HepG2 (cell line): ENCODE results near the gene NR5A2. TPM values are rescaled to one million over a fixed set of nuclear protein-coding genes. Genes with fewer than 3 reads are reported as not detected.

Experiments used
- ATAC-seq: fragments of 200-7000 bp; cut with Tn5 transposase; 3 replicates; pipeline ENCODE4 v1.9.1; 2020; ENCODE audit warnings: mild to moderate bottlenecking, moderate library complexity
- BruUV-seq: library from RNA; stranded (reverse); fragments of 400-500 nt; replicated peaks from 2 replicates; lab custom pipeline; 2021; lab: Mats Ljungman, UMichigan
- CTCF ChIA-PET: fragments of 300-600 bp; formaldehyde crosslinking; extraction: SDS; loops from one replicate; lab custom pipeline; 2021; ENCODE audit warnings: low total read pairs, inconsistent platforms, low intra/inter-chr PET ratio; lab: Yijun Ruan, JAX
- POLR2A ChIA-PET: fragments of 350-600 bp; sonication (Branson Sonifier 250); formaldehyde crosslinking; loops from one replicate; lab custom pipeline; 2020; ENCODE audit warnings: antibody characterized with exemption, inconsistent platforms; lab: Yijun Ruan, JAX
- DNase-seq: peaks from one replicate; pipeline ENCODE4 v3.0.0-alpha.2; 2015; ENCODE audit warnings: low spot score
- FAIRE-seq: peaks from 3 replicates; lab custom pipeline; 2011; peaks lifted over from hg19 to GRCh38; lab: Jason Lieb, UNC
- H2AFZ ChIP-seq: one replicate; pipeline ENCODE4 v1.6.1; 2011; ENCODE audit warnings: low read length, inconsistent platforms
- H3K27ac ChIP-seq: fragments of 300-600 bp; 3 replicates; pipeline ENCODE4 v1.8.0; 2011; ENCODE audit warnings: mixed run types, mild to moderate bottlenecking, mixed read lengths, low read length, inconsistent platforms; ENCODE audit not compliant: insufficient read depth; ENCODE audit errors: extremely low read length
- H3K27me3 ChIP-seq, 2 experiments: fragments of 200-600 bp in 1 of 2; 2 replicates in 1 of 2; 3 replicates in 1 of 2; pipeline versions ENCODE4 v1.6.0 to v1.8.0; 2011; ENCODE audit warnings: low read length in 2 of 2, mild to moderate bottlenecking in 2 of 2, moderate library complexity in 2 of 2, inconsistent platforms in 1 of 2; ENCODE audit not compliant: insufficient read depth in 2 of 2, control insufficient read depth in 1 of 2
- H3K36me3 ChIP-seq, 2 experiments: fragments of 200-600 bp in 1 of 2; replicated peaks in 1 of 2; 2 replicates in 1 of 2; 3 replicates in 1 of 2; pipeline versions ENCODE4 v1.5.1 to v1.8.0; 2011; ENCODE audit warnings: low read length in 2 of 2, inconsistent platforms in 1 of 2; ENCODE audit not compliant: insufficient read depth in 2 of 2, control insufficient read depth in 1 of 2
- H3K4me1 ChIP-seq: 2 replicates; pipeline ENCODE4 v1.5.1; 2012; ENCODE audit warnings: low read length, inconsistent platforms; ENCODE audit not compliant: insufficient read depth
- H3K4me2 ChIP-seq: 2 replicates; pipeline ENCODE4 v1.6.0; 2011; ENCODE audit warnings: low read depth, low read length, inconsistent platforms
- H3K4me3 ChIP-seq, 3 experiments: fragments of 200-600 bp in 1 of 3; sonication (generic), shearing (Covaris generic) in 1 of 3; replicated peaks in 1 of 3; 2 replicates each; pipeline ENCODE4 v1.5.1; 2011 to 2016; ENCODE audit warnings: low read length in 3 of 3, inconsistent platforms in 2 of 3, low read depth in 2 of 3, mild to moderate bottlenecking in 2 of 3, control low read depth in 1 of 3, mixed read lengths in 1 of 3; ENCODE audit not compliant: insufficient read depth in 1 of 3
- H3K79me2 ChIP-seq: one replicate; pipeline ENCODE4 v1.6.1; 2011; ENCODE audit warnings: low read length, inconsistent platforms; ENCODE audit not compliant: insufficient read depth
- H3K9ac ChIP-seq: 2 replicates; pipeline ENCODE4 v1.6.0; 2011; ENCODE audit warnings: mild to moderate bottlenecking, low read depth, low read length, inconsistent platforms; ENCODE audit not compliant: insufficient read depth
- H3K9me3 ChIP-seq: 2 replicates; pipeline ENCODE4 v1.5.1; 2012; ENCODE audit warnings: mild to moderate bottlenecking, low read length
- H4K20me1 ChIP-seq: 2 replicates; pipeline ENCODE4 v1.6.0; 2011; ENCODE audit warnings: inconsistent platforms, mild to moderate bottlenecking, low read length, moderate library complexity; ENCODE audit not compliant: insufficient read depth
- ATM ChIP-seq: fragments of 450-650 bp; IDR thresholded peaks from 2 replicates; pipeline ENCODE4 v1.7.1; 2017; ENCODE audit warnings: mild to moderate bottlenecking, borderline replicate concordance
- CAMTA2 ChIP-seq: sonication (generic); formaldehyde crosslinking; IDR thresholded peaks from 2 replicates; pipeline ENCODE4 v1.4.0; 2020; ENCODE audit warnings: mild to moderate bottlenecking, missing genetic modification reagents, borderline replicate concordance
- DMAP1 ChIP-seq: IDR thresholded peaks from 2 replicates; pipeline ENCODE4 v1.6.1; 2016
- GRHL1 ChIP-seq: sonication (generic); formaldehyde crosslinking; conservative IDR thresholded peaks from 2 replicates; pipeline ENCODE4 v1.8.0; 2022; ENCODE audit warnings: missing genetic modification reagents
- JUND ChIP-seq: sonication (generic); formaldehyde crosslinking; IDR thresholded peaks from 2 replicates; pipeline ENCODE4 v1.8.0; 2022; ENCODE audit warnings: mild to moderate bottlenecking, missing genetic modification reagents
- MAFF ChIP-seq: IDR thresholded peaks from 2 replicates; pipeline ENCODE4 v1.6.1; 2011; ENCODE audit warnings: low read depth, low read length, improper control_type of control experiment
- PAWR ChIP-seq: sonication (generic); formaldehyde crosslinking; IDR thresholded peaks from 2 replicates; pipeline ENCODE4 v1.4.0; 2020; ENCODE audit warnings: missing genetic modification reagents, mild to moderate bottlenecking, borderline replicate concordance
- SIN3A ChIP-seq: IDR thresholded peaks from 2 replicates; pipeline ENCODE4 v1.6.1; 2011; ENCODE audit warnings: low read depth, mild to moderate bottlenecking, control low read depth, low read length, borderline replicate concordance
- TBX2 ChIP-seq: sonication (generic); formaldehyde crosslinking; IDR thresholded peaks from 2 replicates; pipeline ENCODE4 v1.5.0; 2020; ENCODE audit warnings: missing genetic modification reagents, mild to moderate bottlenecking, borderline replicate concordance
- U2AF1 ChIP-seq: fragments of 200-400 bp; formaldehyde crosslinking; optimal IDR thresholded peaks from 2 replicates; pipeline ENCODE3; 2017; ENCODE audit warnings: mild to moderate bottlenecking, low read depth, low read length
- ZFAT ChIP-seq: sonication (generic); formaldehyde crosslinking; conservative IDR thresholded peaks from 2 replicates; pipeline ENCODE4 v1.8.1; 2023; ENCODE audit warnings: missing genetic modification reagents, inconsistent platforms
- ZHX1 ChIP-seq: sonication (generic); formaldehyde crosslinking; IDR thresholded peaks from 2 replicates; pipeline ENCODE4 v1.8.1; 2022; ENCODE audit warnings: low read depth, mild to moderate bottlenecking, missing genetic modification reagents
- ZNF138 ChIP-seq: sonication (generic); formaldehyde crosslinking; IDR thresholded peaks from 2 replicates; pipeline ENCODE4 v1.5.0; 2020; ENCODE audit warnings: mild to moderate bottlenecking, low read depth, missing genetic modification reagents
- ZNF430 ChIP-seq: sonication (generic); formaldehyde crosslinking; IDR thresholded peaks from 2 replicates; pipeline ENCODE4 v1.9.0; 2021; ENCODE audit warnings: mild to moderate bottlenecking, missing genetic modification reagents
- ZSCAN22 ChIP-seq: sonication (generic); formaldehyde crosslinking; IDR thresholded peaks from 2 replicates; pipeline ENCODE4 v1.4.0; 2020; ENCODE audit warnings: mild to moderate bottlenecking, missing genetic modification reagents
- WGBS: methylation state at CpG from one replicate; pipeline ENCODE4 v1.1.6; 2017; ENCODE audit warnings: low lambda C conversion rate; 5-methylcytosine and 5-hydroxymethylcytosine counted together
- in situ Hi-C: cut with HindIII; loops from 2 replicates; pipeline ENCODE4 v1.10.0; 2017; ENCODE audit warnings: low pct_unique_long_range_greater_than_20kb; ENCODE audit not compliant: extremely low pct_ligation_motif_present
- intact Hi-C: fragments of 100-400 bp; cut with micrococcal nuclease; formaldehyde crosslinking; loops from one replicate; pipeline ENCODE4 v1.10.0; 2022; ENCODE audit not compliant: unreplicated experiment
- polyA plus RNA-seq, 8 experiments: library from polyadenylated mRNA; depleted of rRNA in 3 of 8; stranded (reverse) in 7 of 8; unstranded in 1 of 8; fragments of >200 nt; fragmentation: Illumina TruSeq in 4 of 8; extraction: Trizol in 4 of 8; gene quantifications; 2 replicates each; pipeline versions ENCODE4 v1.2.1 to v1.2.3, GENCODE V29; 2011 to 2016; ENCODE audit warnings: low read depth in 4 of 8, missing spikeins in 1 of 8, mixed read lengths in 1 of 8; ENCODE audit not compliant: insufficient read depth in 1 of 8
- total RNA-seq, 5 experiments: library from RNA; depleted of rRNA; stranded (reverse); fragments of >200 nt; fragmentation: Illumina TruSeq; extraction: Trizol; gene quantifications; 2 replicates each; pipeline ENCODE4 v1.2.3, GENCODE V29; 2016; ENCODE audit warnings: low read depth in 1 of 5
- TF ChIP-seq, protein P1 (sequence below): IDR thresholded peaks from 2 replicates; pipeline ENCODE4 v1.6.1; 2016; ENCODE audit warnings: missing compliant biosample characterization, missing genetic modification reagents, borderline replicate concordance
- TF ChIP-seq, protein P2 (sequence below): sonication (generic); formaldehyde crosslinking; IDR thresholded peaks from 2 replicates; pipeline ENCODE4 v1.8.1; 2022; ENCODE audit warnings: mild to moderate bottlenecking, missing genetic modification reagents

The NR5A2 gene
- total and polyA plus RNA-seq, 2 of the 13 experiments (the other 11 are each of a cell fraction or from before 2014, with no cell fraction given) = 0.24 to 2.8 TPM

DNA sequence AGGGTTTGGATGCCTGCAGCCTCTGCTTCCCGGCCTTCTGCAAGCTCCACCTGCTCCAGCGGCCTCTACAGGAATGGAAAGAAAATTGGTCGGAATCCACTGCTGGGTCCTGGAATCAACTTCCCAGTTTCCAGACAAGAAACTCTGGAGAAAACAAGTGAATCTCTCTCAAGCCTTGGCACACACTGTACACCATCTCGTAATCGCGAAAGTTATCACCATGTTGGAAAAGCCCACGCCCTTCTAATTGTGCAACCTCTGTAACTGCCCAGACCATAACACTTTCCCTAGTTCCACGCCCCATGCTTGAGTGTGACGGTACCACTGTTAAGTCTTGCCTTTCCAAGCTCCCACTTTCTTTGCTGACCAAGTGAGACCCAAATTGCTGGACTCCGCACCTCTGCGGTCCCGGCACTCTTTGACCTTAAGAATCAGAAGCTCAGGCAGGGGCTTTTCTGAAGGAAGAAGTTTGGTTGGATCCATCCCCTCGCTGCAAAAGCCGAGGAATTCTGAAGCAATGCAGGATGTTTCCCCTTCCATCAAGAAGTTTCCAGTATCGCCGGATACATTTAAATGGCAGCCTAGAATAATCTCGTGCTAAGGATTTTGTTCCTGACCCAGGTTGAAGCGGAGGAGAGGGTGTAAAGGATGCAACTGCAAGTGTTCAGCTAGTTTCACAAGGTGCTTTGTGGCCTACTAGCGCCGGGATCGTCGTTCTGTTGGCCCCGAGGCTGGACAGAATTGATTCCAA lies 6.2 kb downstream of the NR5A2 start (continued):
- TF ChIP-seq U2AF1 (no peak), ZNF138 (CRISPR knock-in tag) (no peak), TBX2 (CRISPR knock-in tag) (no peak)
- TF ChIP-seq, protein P1, sequence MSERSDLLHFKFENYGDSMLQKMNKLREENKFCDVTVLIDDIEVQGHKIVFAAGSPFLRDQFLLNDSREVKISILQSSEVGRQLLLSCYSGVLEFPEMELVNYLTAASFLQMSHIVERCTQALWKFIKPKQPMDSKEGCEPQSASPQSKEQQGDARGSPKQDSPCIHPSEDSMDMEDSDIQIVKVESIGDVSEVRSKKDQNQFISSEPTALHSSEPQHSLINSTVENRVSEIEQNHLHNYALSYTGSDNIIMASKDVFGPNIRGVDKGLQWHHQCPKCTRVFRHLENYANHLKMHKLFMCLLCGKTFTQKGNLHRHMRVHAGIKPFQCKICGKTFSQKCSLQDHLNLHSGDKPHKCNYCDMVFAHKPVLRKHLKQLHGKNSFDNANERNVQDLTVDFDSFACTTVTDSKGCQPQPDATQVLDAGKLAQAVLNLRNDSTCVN (CRISPR knock-in tag) = no peak

GRCh38 chr1:200034262-200034557 lies 6.7 kb downstream of the NR5A2 start:
- no peak overlapping the region for H3K9ac ChIP-seq
- no peak overlapping the region for H3K27ac ChIP-seq
- H3K27me3 ChIP-seq = peaks cover 10 to 41% of the 10 kb centered on the region in 2 experiments
- no peaks in the 10 kb centered on the region for H4K20me1 ChIP-seq
- TF ChIP-seq DMAP1 (no peak), ZSCAN22 (CRISPR knock-in tag) (no peak), ATM (no peak), ZFAT (CRISPR knock-in tag) (no peak), PAWR (CRISPR knock-in tag) (no peak), GRHL1 (CRISPR knock-in tag) (no peak), ZNF430 (CRISPR knock-in tag) (no peak), MAFF (no peak), CAMTA2 (CRISPR knock-in tag) (no peak), JUND (no peak), ZHX1 (no peak), SIN3A (no peak)
- TF ChIP-seq, protein P2, sequence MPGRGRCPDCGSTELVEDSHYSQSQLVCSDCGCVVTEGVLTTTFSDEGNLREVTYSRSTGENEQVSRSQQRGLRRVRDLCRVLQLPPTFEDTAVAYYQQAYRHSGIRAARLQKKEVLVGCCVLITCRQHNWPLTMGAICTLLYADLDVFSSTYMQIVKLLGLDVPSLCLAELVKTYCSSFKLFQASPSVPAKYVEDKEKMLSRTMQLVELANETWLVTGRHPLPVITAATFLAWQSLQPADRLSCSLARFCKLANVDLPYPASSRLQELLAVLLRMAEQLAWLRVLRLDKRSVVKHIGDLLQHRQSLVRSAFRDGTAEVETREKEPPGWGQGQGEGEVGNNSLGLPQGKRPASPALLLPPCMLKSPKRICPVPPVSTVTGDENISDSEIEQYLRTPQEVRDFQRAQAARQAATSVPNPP (CRISPR knock-in tag) = no peak
- H3K79me2 ChIP-seq = no peaks in the 10 kb centered on the region
- no peak for FAIRE-seq
- no peak for DNase-seq
- ATAC-seq = no peak
- in situ Hi-C loops (no loop called here), intact Hi-C loops (no loop called here)
- CTCF ChIA-PET = no interaction called here
- no peak overlapping the region for H2AFZ ChIP-seq
- H3K36me3 ChIP-seq = no peaks in the 10 kb centered on the region
- H3K4me3 ChIP-seq = no peak overlapping the region
- POLR2A ChIA-PET = no interaction called here
- H3K4me1 ChIP-seq = peaks cover 10% of the 10 kb centered on the region
- H3K9me3 ChIP-seq = no peaks in the 10 kb centered on the region
- no TSS peak for BruUV-seq
- 89% methylated on average over 6 of the region's 7 CpGs for WGBS
- H3K4me2 ChIP-seq = no peak overlapping the region
